Endometrium (tissue), 2 donors: ENCODE results near the gene C12orf60.

Experiments
- FAIRE-seq: peaks from 2 replicates; lab custom pipeline; 2012; peaks lifted over from hg19 to GRCh38; lab: Jason Lieb, UNC
- donor health status: control.
- donor health status: control.

The C12orf60 gene

DNA sequence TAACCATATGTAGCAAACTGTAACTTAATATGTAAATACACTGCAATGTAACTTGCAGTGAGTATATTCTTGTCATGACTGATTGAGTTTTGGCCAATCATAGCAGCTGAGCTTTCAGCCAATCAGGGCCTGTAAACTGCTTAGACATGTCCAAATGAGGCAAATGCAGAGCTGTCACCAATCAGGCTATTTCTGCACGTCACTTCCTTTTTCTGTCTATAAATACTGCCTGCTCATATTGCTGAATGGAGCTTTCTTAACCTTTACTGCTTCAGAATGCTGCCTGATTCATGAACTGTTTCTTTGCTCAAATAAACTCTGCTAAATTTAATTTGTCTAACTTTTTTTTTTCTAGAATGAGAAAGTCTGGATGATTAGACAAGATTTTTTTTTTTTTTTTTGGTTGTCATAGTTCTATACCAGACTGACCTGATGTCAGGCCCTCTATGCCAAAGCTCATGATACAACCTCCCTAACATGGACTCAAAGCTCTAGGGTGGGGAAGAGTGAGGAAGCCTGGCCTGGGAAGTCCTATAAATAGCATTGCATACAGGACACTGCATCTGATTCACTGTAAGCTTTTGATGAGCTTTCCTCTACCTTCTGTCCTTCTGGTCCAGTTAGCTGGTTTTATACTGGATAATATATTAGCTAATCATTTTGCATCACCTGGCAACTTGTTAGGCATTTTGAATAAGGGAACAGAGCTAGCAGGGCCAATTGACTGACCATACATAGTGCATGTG is 70.1 kb downstream of the C12orf60 start:
- no peak for FAIRE-seq
